SK-N-SH treated with all-trans-retinoic acid at 6 μM for 48 hours (cell line): Measurements from ENCODE around the gene SFMBT2.

ENCODE experiments used
- CSDC2 ChIP-seq: fragments of 250-450 bp; sonication (Bioruptor Pico); IDR thresholded peaks from 2 replicates; pipeline ENCODE4 v1.5.0; 2020; ENCODE audit warnings: mild to moderate bottlenecking, moderate library complexity
- CSRNP3 ChIP-seq: fragments of 250-450 bp; sonication (Bioruptor Pico); IDR thresholded peaks from 2 replicates; pipeline ENCODE4 v1.5.1; 2021; ENCODE audit warnings: mild to moderate bottlenecking, moderate library complexity
- OSR1 ChIP-seq: fragments of 250-450 bp; sonication (Bioruptor Pico); IDR thresholded peaks from 2 replicates; pipeline ENCODE4 v1.8.0; 2022; ENCODE audit warnings: moderate library complexity, mild to moderate bottlenecking, inconsistent platforms
- PATZ1 ChIP-seq: fragments of 250-450 bp; sonication (Bioruptor Pico); IDR thresholded peaks from 2 replicates; pipeline ENCODE4 v1.8.0; 2020; ENCODE audit warnings: mild to moderate bottlenecking, moderate library complexity, borderline replicate concordance
- ZFP30 ChIP-seq: fragments of 450-650 bp; formaldehyde crosslinking; IDR thresholded peaks from 2 replicates; pipeline ENCODE4 v1.5.0; 2022; ENCODE audit warnings: mild to moderate bottlenecking, moderate library complexity
- ZNF565 ChIP-seq: fragments of 450-650 bp; formaldehyde crosslinking; conservative IDR thresholded peaks from 2 replicates; pipeline ENCODE4 v1.5.0; 2020; ENCODE audit warnings: low read depth, mild to moderate bottlenecking, moderate library complexity

- TF ChIP-seq CSDC2: no peak
- no peak for TF ChIP-seq ZFP30 (CRISPR knock-in tag)
- no peak for TF ChIP-seq OSR1
- no peak for TF ChIP-seq CSRNP3 (CRISPR knock-in tag)
- no peak for TF ChIP-seq PATZ1 (CRISPR knock-in tag)
- TF ChIP-seq ZNF565: no peak
Observed at GRCh38 chr10:7318836-7319235, 92.0 kb downstream of the SFMBT2 start.
